Omental fat pad (tissue), 4 donors: Measurements from ENCODE around the gene ADARB1. TPM values are rescaled to one million over a fixed set of nuclear protein-coding genes. Genes with fewer than 3 reads are reported as not detected.

Experiments used
- ATAC-seq: fragments of 150-250 bp; one replicate; pipeline ENCODE4 v1.9.1; 2016; ENCODE audit warnings: mild to moderate bottlenecking, moderate library complexity; ENCODE audit not compliant: low FRiP score
- DNase-seq: peaks from one replicate; pipeline ENCODE4 v3.0.0-alpha.2; 2019; ENCODE audit warnings: low spot score
- CTCF ChIP-seq, 3 donors: fragments of 450-650 bp; IDR thresholded peaks; one replicate each; pipeline ENCODE4 v1.5.1; 2016 to 2017; ENCODE audit warnings: antibody characterized with exemption in 3 of 3, mild to moderate bottlenecking in 3 of 3, moderate library complexity in 2 of 3
- total RNA-seq, 4 donors: library from RNA; depleted of rRNA; stranded (reverse); fragments of >200 nt; gene quantifications; one replicate each; pipeline ENCODE4 v1.1.0, GENCODE V29; 2016

ADARB1 gene
- total RNA-seq, 4 donors from 2014 or later, result 17.3 to 38.3 (median 23.3) TPM

DNA sequence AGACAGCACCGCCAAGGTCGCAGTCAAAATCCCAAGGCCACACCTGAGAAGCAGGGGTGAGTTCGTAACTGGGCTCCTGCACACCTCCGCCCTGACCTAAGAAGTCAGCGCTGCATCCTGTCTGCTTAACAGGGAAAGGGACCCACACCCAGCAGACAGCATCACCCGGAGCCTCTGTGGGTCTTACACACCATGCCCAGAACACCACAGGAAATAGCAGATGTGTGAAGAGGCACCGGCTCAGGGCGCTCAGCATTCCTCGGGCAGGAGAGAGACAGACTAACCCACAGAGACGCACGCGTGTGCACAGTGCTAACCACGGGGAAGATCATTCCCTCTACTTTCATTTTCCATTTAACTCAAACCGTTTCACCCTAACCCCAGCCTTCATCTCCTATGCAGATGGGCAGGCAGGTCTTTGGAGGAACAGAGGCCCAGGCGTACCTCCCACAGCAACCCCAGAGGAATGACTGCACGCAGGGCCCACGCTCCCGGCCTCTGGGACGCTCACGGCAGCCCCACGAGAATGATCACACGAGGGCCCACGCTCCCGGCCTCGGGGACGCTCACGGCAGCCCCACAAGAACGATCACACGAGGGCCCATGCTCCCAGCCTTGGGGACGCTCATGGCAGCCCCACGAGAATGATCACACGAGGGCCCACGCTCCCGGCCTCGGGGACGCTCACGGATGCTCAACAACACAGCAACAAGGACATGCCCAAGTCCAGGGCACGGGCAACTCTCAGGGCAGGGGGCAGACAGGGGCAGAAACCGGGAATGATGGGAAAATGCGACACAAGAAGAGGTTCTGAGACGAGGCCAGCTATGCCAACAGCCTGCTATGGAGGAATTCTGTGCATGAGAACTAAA is 192.4 kb downstream of the ADARB1 start:
- TF ChIP-seq CTCF (IDR thresholded peaks at IDR 0.05), result no peak
- DNase-seq (no peak), ATAC-seq (peak; percentile 13)

GRCh38 chr21:45267390-45267760 is 193.0 kb downstream of the ADARB1 start:
- no peak for TF ChIP-seq CTCF (IDR thresholded peaks at IDR 0.05)
- no peak for ATAC-seq
- no peak for DNase-seq

DNA sequence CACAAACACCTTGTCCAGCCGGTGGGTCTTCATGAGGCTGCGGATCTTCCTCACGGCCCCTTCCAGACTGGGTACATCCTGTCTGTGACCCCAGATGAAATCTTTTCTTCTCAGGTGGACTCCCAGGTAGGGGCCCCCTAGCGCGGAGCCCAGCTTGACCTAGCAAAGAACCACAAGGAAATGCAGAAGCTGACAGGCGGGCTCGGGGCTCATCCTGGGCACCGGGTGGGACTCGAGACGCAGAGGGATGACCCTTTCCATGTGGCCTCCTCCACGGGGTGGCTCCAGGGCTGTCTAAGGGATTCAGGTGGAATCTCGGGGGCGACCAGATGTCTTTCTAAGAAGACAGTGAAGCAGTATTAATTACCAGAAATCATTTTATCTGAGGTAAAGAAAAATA is 195.5 kb downstream of the ADARB1 start:
- DNase-seq (no peak), ATAC-seq (no peak)
- TF ChIP-seq CTCF (IDR thresholded peaks at IDR 0.05), result no peak

DNA sequence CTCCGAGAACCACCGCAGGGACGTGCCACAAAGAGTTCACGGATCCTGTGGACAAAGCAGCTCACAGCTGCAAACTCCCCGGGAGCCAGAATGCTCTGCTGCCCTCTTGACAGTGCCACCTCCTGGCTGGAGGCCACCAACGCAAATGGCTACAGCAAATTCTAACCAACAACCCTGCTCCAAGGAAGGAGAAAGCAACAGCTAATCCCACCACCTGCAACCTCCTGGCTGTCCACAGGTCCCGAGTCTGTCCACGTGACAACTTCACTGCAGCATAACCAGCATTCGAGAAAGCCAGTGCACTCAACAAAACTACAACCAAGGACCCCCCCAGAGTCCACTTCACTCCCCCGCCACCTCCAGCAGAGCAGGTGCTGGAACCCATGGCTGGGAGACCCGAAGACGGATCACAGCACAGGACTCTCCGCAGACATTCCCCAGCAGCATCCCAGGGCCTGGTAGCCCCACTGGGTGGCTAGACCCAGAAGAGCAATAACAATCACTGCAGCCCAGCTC is 196.0 kb downstream of the ADARB1 start:
- no peak for ATAC-seq
- DNase-seq, result no peak

More for the DNA sequence above, 196.0 kb downstream of the ADARB1 start:
- TF ChIP-seq CTCF (IDR thresholded peaks at IDR 0.05), result no peak

Other genes starting within 250 kb of the ADARB1 start
- 100 to 1,000 TPM; 200 to 241 (median 214) TPM for gene PTTG1IP, start 200.9 kb upstream of the ADARB1 start, total RNA-seq
- gene ITGB2, start 153.7 kb upstream of the ADARB1 start, total RNA-seq, result 100 to 1,000 TPM in 3 of 4 donors, 10 to 100 TPM in 1; 98.5 to 581 (median 217) TPM
- gene SLX9, start 134.6 kb upstream of the ADARB1 start, total RNA-seq, result 10 to 100 TPM; 11.9 to 26.2 (median 16.1) TPM
- gene POFUT2, start 213.3 kb downstream of the ADARB1 start, total RNA-seq, result 10 to 100 TPM; 17.5 to 48.9 (median 19.8) TPM